ENCODE measurements around the gene RTEL1.

- no peak for TF ChIP-seq ELF1 (IDR thresholded peaks at IDR 0.05; ENCODE audit: borderline replicate concordance, low read depth)
- TF ChIP-seq CTCF (IDR thresholded peaks at IDR 0.05 in 2 of 3, conservative IDR thresholded peaks at IDR 0.05 in 1 of 3; ENCODE audit: borderline replicate concordance in 1 of 3, insufficient read depth in 1 of 3, low read depth in 2 of 3, low read length in 2 of 3), result no peak
- no peak for TF ChIP-seq EZH2 (IDR thresholded peaks at IDR 0.05)
- TF ChIP-seq POLR2A (IDR thresholded peaks at IDR 0.05; ENCODE audit: borderline replicate concordance, extremely low read depth, insufficient read depth, insufficient read length), result no peak
- no peak for TF ChIP-seq ZFX (IDR thresholded peaks at IDR 0.05)
- TF ChIP-seq CEBPB (IDR thresholded peaks at IDR 0.05; ENCODE audit: low read depth), result no peak
- no peak for TF ChIP-seq ATF3 (IDR thresholded peaks at IDR 0.05)
- no peak for TF ChIP-seq EGR1 (IDR thresholded peaks at IDR 0.05; ENCODE audit: low read depth)
- TF ChIP-seq POLR2AphosphoS5 (IDR thresholded peaks at IDR 0.05; ENCODE audit: low read depth, low read length), result no peak
- no peak for TF ChIP-seq EZH2phosphoT487 (IDR thresholded peaks at IDR 0.05; ENCODE audit: borderline replicate concordance)
- no peak for TF ChIP-seq JUND (IDR thresholded peaks at IDR 0.05)
- TF ChIP-seq YY1 (IDR thresholded peaks at IDR 0.05; ENCODE audit: extremely low read depth, insufficient replicate concordance, low read depth, low read length), result no peak
- TF ChIP-seq ZNF274 (IDR thresholded peaks at IDR 0.05; ENCODE audit: low read depth, low read length), result no peak
Observed at GRCh38 chr20:63660622-63661021, 2.5 kb downstream of the RTEL1 start.

Data from HCT116 (cell line).